ENCODE results near the gene RHOV.

DNA sequence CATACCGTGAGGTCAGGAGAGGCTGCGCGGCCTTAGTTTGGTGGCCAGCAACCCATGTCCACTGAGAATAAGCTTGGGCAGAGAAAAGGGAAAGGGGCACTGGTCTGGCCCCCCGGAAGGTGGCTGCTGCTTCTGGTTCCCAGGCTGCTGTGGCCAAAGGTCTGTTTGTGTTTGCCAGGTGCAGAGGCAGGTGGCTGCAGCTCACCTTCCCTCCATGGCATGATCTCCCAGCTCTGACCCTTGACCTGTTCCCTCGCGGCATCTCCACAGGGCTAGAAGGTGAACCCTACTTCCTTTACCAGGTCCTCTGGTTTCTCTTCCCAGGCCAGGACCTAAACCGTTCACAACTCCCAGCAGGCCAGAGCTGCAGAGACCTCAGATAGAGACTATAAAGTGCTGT, 34.1 kb upstream of the RHOV start:
- no peak for TF ChIP-seq EZH2 (IDR thresholded peaks at IDR 0.05)
- no peak for TF ChIP-seq POLR2AphosphoS5 (IDR thresholded peaks at IDR 0.05; ENCODE audit: borderline replicate concordance, low read depth, low read length)

All from SK-N-MC (cell line).